Pancreas (tissue), 10 donors: Measurements from ENCODE around the gene RSPO3. TPM values are rescaled to one million over a fixed set of nuclear protein-coding genes. Genes with fewer than 3 reads are reported as not detected.
A peak's percentile ranks its signal among the peaks of the same experiment; 100 is the strongest.

Experiments
- ATAC-seq, 4 donors: fragments of 200-7000 bp; cut with Tn5 transposase; one replicate each; pipeline versions ENCODE4 v1.8.0 to v1.9.1; 2020; ENCODE audit warnings: mild to moderate bottlenecking in 4 of 4, moderate library complexity in 4 of 4
- DNase-seq, 6 donors: peaks; one replicate each; pipeline ENCODE4 v3.0.0-alpha.2; 2020
- FAIRE-seq: peaks from 2 replicates; lab custom pipeline; 2012; peaks lifted over from hg19 to GRCh38; lab: Jason Lieb, UNC
- H3K27ac ChIP-seq, 4 donors: fragments of 200-600 bp; sonication (generic); 1 replicate in 3 of 4; 2 replicates in 1 of 4; pipeline versions ENCODE4 v1.5.0 to v1.8.0; 2020
- H3K27me3 ChIP-seq, 4 donors: fragments of 200-600 bp; one replicate each; pipeline ENCODE4 v1.8.0; 2021
- H3K36me3 ChIP-seq, 3 donors: fragments of 200-600 bp; sonication (generic) in 1 of 3; one replicate each; pipeline versions ENCODE4 v1.5.0 to v1.8.0; 2020 to 2021
- H3K4me1 ChIP-seq, 3 donors: fragments of 200-600 bp; one replicate each; pipeline ENCODE4 v1.8.0; 2021
- H3K4me3 ChIP-seq, 4 donors: fragments of 200-600 bp; sonication (generic) in 2 of 4; one replicate each; pipeline versions ENCODE4 v1.5.0 to v1.8.0; 2020 to 2021
- H3K9me3 ChIP-seq, 4 donors: fragments of 200-600 bp; one replicate each; pipeline ENCODE4 v1.8.0; 2021
- CTCF ChIP-seq, 4 donors: fragments of 200-600 bp; sonication (generic) in 3 of 4; IDR thresholded peaks; one replicate each; pipeline versions ENCODE4 v1.5.0 to v1.8.0; 2021; ENCODE audit warnings: antibody characterized with exemption in 4 of 4
- WGBS, 2 donors: extraction: QIAGEN DNeasy Blood & Tissue Kit; methylation state at CpG; one replicate each; pipeline ENCODE4 v1.1.7; 2013; 5-methylcytosine and 5-hydroxymethylcytosine counted together
- intact Hi-C, 3 donors: fragments of 100-400 bp; cut with DNase I; formaldehyde crosslinking; loops; one replicate each; pipeline versions ENCODE4 v1.11.1 to v1.14.2; 2022
- polyA plus RNA-seq, 2 donors: library from polyadenylated mRNA; stranded (reverse); fragments of 200-250 nt; gene quantifications; one replicate each; pipeline ENCODE4 v1.2.3, GENCODE V29; 2013
- total RNA-seq, 6 donors: library from RNA; stranded (reverse); fragmentation: NEBNext Ultra II Directional in 4 of 6; extraction: Animal tissue kit (Norgen Biotek cat#: 25700) in 4 of 6; gene quantifications; one replicate each; pipeline versions ENCODE4 v1.2.1 to v1.2.4, GENCODE V29; 2021 to 2023
- donor health status: healthy with polysubstance abuse.
- donor health status: DM: no; HTN: no; CAD: no; lungs with moderate emphysema.
- donor health status: DM: no; HTN: no; CAD: no.
- donor health status: control.
- donor health status: control.
- donor health status: Bipolar disorder and iron deficiency.
- donor health status: DM: yes; HTN: yes; CAD: no.
- donor health status: DM: no; HTN: no; CAD: no.
- donor health status: DM: no; HTN: no; CAD: no.
- donor health status: DM: yes; HTN: yes; CAD: no.

RSPO3 gene
- total and polyA plus RNA-seq, 8 donors: 0.14 to 2.3 (median 0.96) TPM

GRCh38 chr6:127198549-127198948, 80.1 kb downstream of the RSPO3 start:
- DNase-seq (no peak), FAIRE-seq (no peak), ATAC-seq (peak in 3 of 4 donors; percentile 36 to 60 (median 48))
- Histone ChIP-seq H3K27ac (no peak overlapping the region), H3K27me3 (no peaks in the 10 kb centered on the region), H3K36me3 (no peaks in the 10 kb centered on the region), H3K4me1 (no peaks in the 10 kb centered on the region), H3K9me3 (no peaks in the 10 kb centered on the region), H3K4me3 (no peak overlapping the region)
- intact Hi-C loops: no loop called here
- TF ChIP-seq CTCF (IDR thresholded peaks at IDR 0.05): no peak
- WGBS, 2 donors: 54 to 71% methylated on average over 5 of the region's 5 CpGs

- no peaks in the 10 kb centered on the region for H3K4me1 ChIP-seq
- intact Hi-C loops: no loop called here
- TF ChIP-seq CTCF (IDR thresholded peaks at IDR 0.05): no peak
- H3K27ac ChIP-seq: no peak overlapping the region
- ATAC-seq (no peak), DNase-seq (no peak), FAIRE-seq (no peak)
- no peaks in the 10 kb centered on the region for H3K27me3 ChIP-seq
- H3K4me3 ChIP-seq: no peak overlapping the region
- H3K9me3 ChIP-seq: no peaks in the 10 kb centered on the region
- 56 to 67% methylated on average over 1 of the region's 1 CpG for WGBS, 2 donors
- H3K36me3 ChIP-seq: no peaks in the 10 kb centered on the region
These were observed 81.0 kb downstream of the RSPO3 start for GRCh38 chr6:127199470-127199869.

DNA sequence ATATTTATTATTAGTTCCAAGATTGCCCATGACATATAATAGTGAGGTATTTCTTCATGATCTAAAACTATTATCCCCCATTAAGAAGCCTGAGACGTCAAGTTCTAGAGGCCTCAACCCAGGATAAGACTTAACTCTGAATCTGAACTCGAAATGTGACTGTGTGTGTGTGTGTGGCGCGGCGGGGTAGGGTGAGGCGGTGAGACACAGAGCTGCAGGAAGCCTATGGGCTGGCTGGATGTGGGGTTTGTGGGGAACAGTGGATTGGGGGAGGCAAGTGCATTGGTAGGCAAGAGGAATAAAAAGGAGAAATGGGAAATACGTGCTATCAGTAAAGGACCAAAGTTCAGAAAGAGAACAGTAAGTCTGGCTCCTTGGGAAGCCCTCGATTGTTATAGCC, 81.6 kb downstream of the RSPO3 start:
- Histone ChIP-seq H3K9me3 (no peaks in the 10 kb centered on the region), H3K4me1 (no peaks in the 10 kb centered on the region), H3K27ac (no peak overlapping the region), H3K27me3 (no peaks in the 10 kb centered on the region), H3K36me3 (no peaks in the 10 kb centered on the region), H3K4me3 (no peak overlapping the region)
- intact Hi-C loops: no loop called here
- no peak for TF ChIP-seq CTCF (IDR thresholded peaks at IDR 0.05)
- WGBS, 2 donors: 71 to 80% methylated on average over 8 of the region's 8 CpGs
- FAIRE-seq (no peak), DNase-seq (no peak), ATAC-seq (no peak)

DNA sequence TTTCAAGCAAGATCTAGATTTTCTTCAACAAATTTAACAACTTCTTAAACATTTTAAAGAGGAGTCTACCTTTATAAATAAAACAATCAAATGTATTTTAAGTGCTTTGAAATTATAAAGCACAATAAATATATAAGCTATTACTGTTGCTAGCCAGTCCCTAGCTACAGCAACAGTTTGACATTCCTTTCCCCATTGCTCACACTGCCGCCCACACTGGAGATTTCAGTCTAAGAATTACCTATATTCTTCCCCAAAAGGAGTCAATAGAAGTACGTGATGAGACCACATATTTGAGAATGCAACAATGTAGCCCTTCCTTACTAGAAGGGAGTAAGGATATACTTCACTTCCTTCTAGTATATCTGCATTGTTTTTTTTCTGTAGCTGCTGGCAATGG, 82.8 kb downstream of the RSPO3 start:
- WGBS, 2 donors: 35 to 43% methylated on average over 2 of the region's 2 CpGs
- Histone ChIP-seq H3K27ac (no peak overlapping the region), H3K9me3 (no peaks in the 10 kb centered on the region), H3K4me1 (no peaks in the 10 kb centered on the region), H3K27me3 (no peaks in the 10 kb centered on the region), H3K36me3 (no peaks in the 10 kb centered on the region), H3K4me3 (no peak overlapping the region)
- TF ChIP-seq CTCF (IDR thresholded peaks at IDR 0.05): no peak
- DNase-seq (no peak), ATAC-seq (no peak), FAIRE-seq (no peak)
- intact Hi-C loops: no loop called here

- no peaks in the 10 kb centered on the region for H3K9me3 ChIP-seq
- no peak for FAIRE-seq
- H3K27ac ChIP-seq: no peak overlapping the region
- intact Hi-C loops: no loop called here
- no peak for ATAC-seq
- peaks cover 0 to 5% (median 0%) of the 10 kb centered on the region in 4 donors for H3K27me3 ChIP-seq
- no peaks in the 10 kb centered on the region for H3K4me1 ChIP-seq
- no peak for TF ChIP-seq CTCF (IDR thresholded peaks at IDR 0.05)
- H3K36me3 ChIP-seq: no peaks in the 10 kb centered on the region
- DNase-seq: no peak
- no peak overlapping the region for H3K4me3 ChIP-seq
These were observed 84.2 kb downstream of the RSPO3 start for GRCh38 chr6:127202676-127203075.
